ENCODE measurements around the gene FMNL2.

FMNL2 gene

DNA sequence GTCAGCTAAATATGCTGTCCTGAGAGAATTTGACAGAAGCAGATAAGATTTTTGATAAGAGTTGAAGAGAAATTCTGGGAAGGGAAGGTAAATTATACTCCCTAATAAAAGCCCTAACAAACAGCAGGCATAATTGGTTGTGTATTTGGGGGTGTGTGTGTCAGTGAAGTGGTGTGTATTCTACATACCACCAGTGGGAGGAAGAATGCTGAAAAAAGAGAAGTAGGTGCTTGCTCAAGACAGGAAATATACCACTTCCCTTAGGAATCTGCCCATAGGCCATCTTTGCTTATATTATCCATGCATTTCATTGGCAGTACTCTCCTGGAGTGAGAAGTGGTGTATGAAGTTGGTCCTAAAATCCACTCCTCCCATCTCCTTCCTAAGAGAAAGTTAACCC is 76.2 kb downstream of the FMNL2 start:
- H3K9me3 ChIP-seq (ENCODE audit: control insufficient read depth, low read length): no peaks in the 10 kb centered on the region
- no peak overlapping the region for H2BK12ac ChIP-seq (ENCODE audit: low read length in 2 of 2)
- H2AFZ ChIP-seq (ENCODE audit: low read depth, low read length): no peak overlapping the region
- no peak for DNase-seq
- H3K4me2 ChIP-seq (ENCODE audit: low read length, poor library complexity, severe bottlenecking): no peak overlapping the region
- no peak overlapping the region for H3K4me3 ChIP-seq (ENCODE audit: insufficient read depth in 1 of 2, low read depth in 1 of 2, low read length in 2 of 2)
- no peaks in the 10 kb centered on the region for H3K27me3 ChIP-seq (ENCODE audit: control insufficient read depth in 1 of 2, insufficient read depth in 1 of 2, low read length in 2 of 2)
- peak overlapping the region; percentile 9 for H3K9ac ChIP-seq (ENCODE audit: low read length)
- no peak overlapping the region for H4K8ac ChIP-seq (ENCODE audit: low read length)
- peaks cover 25% of the 10 kb centered on the region for H3K79me1 ChIP-seq (replicated peaks; ENCODE audit: low read length, poor library complexity, severe bottlenecking)
- no peak overlapping the region for H2BK15ac ChIP-seq (ENCODE audit: low read depth, poor library complexity, severe bottlenecking)
- no peaks in the 10 kb centered on the region for H3K36me3 ChIP-seq (ENCODE audit: control insufficient read depth in 1 of 2, insufficient read depth in 2 of 2, low read depth in 1 of 2, low read length in 2 of 2)
- H2BK120ac ChIP-seq (ENCODE audit: low read depth, low read length): no peak overlapping the region
- no peak overlapping the region for H4K91ac ChIP-seq (ENCODE audit: low read length)
- no peak overlapping the region for H3K14ac ChIP-seq (ENCODE audit: low read length in 2 of 2)
- peaks cover 6% of the 10 kb centered on the region for H3K4me1 ChIP-seq (ENCODE audit: control insufficient read depth, insufficient read depth, low read depth, low read length)
- H3K23ac ChIP-seq (ENCODE audit: low read length in 2 of 2): no peak overlapping the region
- H2BK5ac ChIP-seq (ENCODE audit: low read depth, low read length, poor library complexity, severe bottlenecking): no peak overlapping the region
- no peak overlapping the region for H3K4ac ChIP-seq (ENCODE audit: low read depth in 1 of 2, low read length in 2 of 2)
- no peak overlapping the region for H3K18ac ChIP-seq (ENCODE audit: low read depth in 1 of 2, low read length in 2 of 2)
- no peak overlapping the region for H2AK5ac ChIP-seq (ENCODE audit: low read length, severe bottlenecking)
- H3K27ac ChIP-seq (ENCODE audit: low read length, poor library complexity, severe bottlenecking): no peak overlapping the region

- H3K4me3 ChIP-seq (ENCODE audit: insufficient read depth in 1 of 2, low read depth in 1 of 2, low read length in 2 of 2): no peak overlapping the region
- no peak overlapping the region for H2BK12ac ChIP-seq (ENCODE audit: low read length in 2 of 2)
- no peak overlapping the region for H2BK15ac ChIP-seq (ENCODE audit: low read depth, poor library complexity, severe bottlenecking)
- H3K9ac ChIP-seq (ENCODE audit: low read length): no peak overlapping the region
- H2BK5ac ChIP-seq (ENCODE audit: low read depth, low read length, poor library complexity, severe bottlenecking): no peak overlapping the region
- H3K79me1 ChIP-seq (replicated peaks; ENCODE audit: low read length, poor library complexity, severe bottlenecking): peaks cover 30% of the 10 kb centered on the region
- no peak overlapping the region for H4K8ac ChIP-seq (ENCODE audit: low read length)
- peaks cover 8% of the 10 kb centered on the region for H3K4me1 ChIP-seq (ENCODE audit: control insufficient read depth, insufficient read depth, low read depth, low read length)
- H2BK120ac ChIP-seq (ENCODE audit: low read depth, low read length): no peak overlapping the region
- no peak overlapping the region for H3K14ac ChIP-seq (ENCODE audit: low read length in 2 of 2)
- no peak for DNase-seq
- H3K4me2 ChIP-seq (ENCODE audit: low read length, poor library complexity, severe bottlenecking): no peak overlapping the region
- H3K23ac ChIP-seq (ENCODE audit: low read length in 2 of 2): no peak overlapping the region
- no peak overlapping the region for H2AK5ac ChIP-seq (ENCODE audit: low read length, severe bottlenecking)
- H2AFZ ChIP-seq (ENCODE audit: low read depth, low read length): no peak overlapping the region
- H3K36me3 ChIP-seq (ENCODE audit: control insufficient read depth in 1 of 2, insufficient read depth in 2 of 2, low read depth in 1 of 2, low read length in 2 of 2): no peaks in the 10 kb centered on the region
- no peak overlapping the region for H3K27ac ChIP-seq (ENCODE audit: low read length, poor library complexity, severe bottlenecking)
- no peak overlapping the region for H3K18ac ChIP-seq (ENCODE audit: low read depth in 1 of 2, low read length in 2 of 2)
- no peak overlapping the region for H4K91ac ChIP-seq (ENCODE audit: low read length)
- no peaks in the 10 kb centered on the region for H3K9me3 ChIP-seq (ENCODE audit: control insufficient read depth, low read length)
- 92% methylated on average over 2 of the region's 3 CpGs for WGBS
- H3K4ac ChIP-seq (ENCODE audit: low read depth in 1 of 2, low read length in 2 of 2): no peak overlapping the region
- H3K27me3 ChIP-seq (ENCODE audit: control insufficient read depth in 1 of 2, insufficient read depth in 1 of 2, low read length in 2 of 2): no peaks in the 10 kb centered on the region
Observed at GRCh38 chr2:152413228-152414030, 78.5 kb downstream of the FMNL2 start.

- Histone ChIP-seq H2BK5ac (ENCODE audit: low read depth, low read length, poor library complexity, severe bottlenecking) (no peak overlapping the region), H2BK12ac (ENCODE audit: low read length in 2 of 2) (no peak overlapping the region), H2BK120ac (ENCODE audit: low read depth, low read length) (no peak overlapping the region), H3K4me2 (ENCODE audit: low read length, poor library complexity, severe bottlenecking) (no peak overlapping the region), H3K4ac (ENCODE audit: low read depth in 1 of 2, low read length in 2 of 2) (no peak overlapping the region), H3K27ac (ENCODE audit: low read length, poor library complexity, severe bottlenecking) (no peak overlapping the region), H3K18ac (ENCODE audit: low read depth in 1 of 2, low read length in 2 of 2) (no peak overlapping the region), H3K23ac (ENCODE audit: low read length in 2 of 2) (no peak overlapping the region), H4K91ac (ENCODE audit: low read length) (no peak overlapping the region), H3K9ac (ENCODE audit: low read length) (peak overlapping the region; percentile 3), H3K4me3 (ENCODE audit: insufficient read depth in 1 of 2, low read depth in 1 of 2, low read length in 2 of 2) (peak overlapping the region in 1 of 2 experiments; percentile 23), H2AK5ac (ENCODE audit: low read length, severe bottlenecking) (no peak overlapping the region), H3K36me3 (ENCODE audit: control insufficient read depth in 1 of 2, insufficient read depth in 2 of 2, low read depth in 1 of 2, low read length in 2 of 2) (no peaks in the 10 kb centered on the region), H2AFZ (ENCODE audit: low read depth, low read length) (no peak overlapping the region), H3K4me1 (ENCODE audit: control insufficient read depth, insufficient read depth, low read depth, low read length) (peaks cover 8% of the 10 kb centered on the region), H2BK15ac (ENCODE audit: low read depth, poor library complexity, severe bottlenecking) (no peak overlapping the region), H3K27me3 (ENCODE audit: control insufficient read depth in 1 of 2, insufficient read depth in 1 of 2, low read length in 2 of 2) (no peaks in the 10 kb centered on the region), H4K8ac (ENCODE audit: low read length) (no peak overlapping the region), H3K79me1 (replicated peaks; ENCODE audit: low read length, poor library complexity, severe bottlenecking) (peaks cover 31% of the 10 kb centered on the region), H3K14ac (ENCODE audit: low read length in 2 of 2) (no peak overlapping the region), H3K9me3 (ENCODE audit: control insufficient read depth, low read length) (no peaks in the 10 kb centered on the region)
- no peak for DNase-seq
- 80% methylated on average over 2 of the region's 3 CpGs for WGBS
Observed at GRCh38 chr2:152415231-152415642, 80.3 kb downstream of the FMNL2 start.

DNA sequence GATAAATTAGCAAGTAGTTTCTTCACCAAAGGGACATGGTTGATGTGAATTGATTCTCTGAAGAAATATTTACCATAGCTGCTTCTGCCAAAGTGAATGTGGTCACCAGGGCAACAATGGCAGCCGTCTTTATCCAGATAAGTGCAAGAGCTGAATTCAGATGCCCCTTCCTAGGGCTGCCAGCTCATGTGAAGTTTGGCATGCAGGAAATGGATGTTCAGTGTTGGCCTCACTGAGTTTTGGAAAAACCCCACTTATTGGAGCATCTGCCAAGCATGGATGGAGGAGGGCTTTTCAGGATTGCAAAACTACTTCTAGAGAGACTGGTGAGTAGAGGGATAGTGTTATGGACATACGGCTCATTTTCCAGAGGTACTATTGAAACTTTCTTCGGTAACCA is 80.8 kb downstream of the FMNL2 start:
- H3K18ac ChIP-seq (ENCODE audit: low read depth in 1 of 2, low read length in 2 of 2): no peak overlapping the region
- 96% methylated on average over 3 of the region's 3 CpGs for WGBS
- H2BK5ac ChIP-seq (ENCODE audit: low read depth, low read length, poor library complexity, severe bottlenecking): no peak overlapping the region
- H3K36me3 ChIP-seq (ENCODE audit: control insufficient read depth in 1 of 2, insufficient read depth in 2 of 2, low read depth in 1 of 2, low read length in 2 of 2): no peaks in the 10 kb centered on the region
- no peaks in the 10 kb centered on the region for H3K9me3 ChIP-seq (ENCODE audit: control insufficient read depth, low read length)
- no peaks in the 10 kb centered on the region for H3K27me3 ChIP-seq (ENCODE audit: control insufficient read depth in 1 of 2, insufficient read depth in 1 of 2, low read length in 2 of 2)
- no peak overlapping the region for H4K8ac ChIP-seq (ENCODE audit: low read length)
- H3K14ac ChIP-seq (ENCODE audit: low read length in 2 of 2): no peak overlapping the region
- no peak overlapping the region for H2AK5ac ChIP-seq (ENCODE audit: low read length, severe bottlenecking)
- no peak overlapping the region for H2AFZ ChIP-seq (ENCODE audit: low read depth, low read length)
- no peak for DNase-seq
- H3K4me1 ChIP-seq (ENCODE audit: control insufficient read depth, insufficient read depth, low read depth, low read length): peaks cover 10% of the 10 kb centered on the region
- H3K4me2 ChIP-seq (ENCODE audit: low read length, poor library complexity, severe bottlenecking): no peak overlapping the region
- no peak overlapping the region for H2BK12ac ChIP-seq (ENCODE audit: low read length in 2 of 2)
- H3K23ac ChIP-seq (ENCODE audit: low read length in 2 of 2): no peak overlapping the region
- H3K4ac ChIP-seq (ENCODE audit: low read depth in 1 of 2, low read length in 2 of 2): no peak overlapping the region
- peak overlapping the region; percentile 3 for H3K9ac ChIP-seq (ENCODE audit: low read length)
- peaks cover 25% of the 10 kb centered on the region for H3K79me1 ChIP-seq (replicated peaks; ENCODE audit: low read length, poor library complexity, severe bottlenecking)
- no peak overlapping the region for H3K27ac ChIP-seq (ENCODE audit: low read length, poor library complexity, severe bottlenecking)
- no peak overlapping the region for H4K91ac ChIP-seq (ENCODE audit: low read length)
- H2BK120ac ChIP-seq (ENCODE audit: low read depth, low read length): no peak overlapping the region
- peak overlapping the region in 1 of 2 experiments; percentile 23 for H3K4me3 ChIP-seq (ENCODE audit: insufficient read depth in 1 of 2, low read depth in 1 of 2, low read length in 2 of 2)
- no peak overlapping the region for H2BK15ac ChIP-seq (ENCODE audit: low read depth, poor library complexity, severe bottlenecking)

Data from mesenchymal stem cell (in vitro differentiated cells and primary cell).